IMR-90 (cell line): Measurements from ENCODE around the gene P2RY2. TPM values are rescaled to one million over a fixed set of nuclear protein-coding genes. Genes with fewer than 3 reads are reported as not detected.

Experiments used
- ATAC-seq: fragments of 200-7000 bp; cut with Tn5 transposase; 2 replicates; pipeline ENCODE4 v1.9.1; 2020; ENCODE audit warnings: low read depth, mild to moderate bottlenecking, moderate library complexity
- BruUV-seq: library from RNA; stranded (reverse); fragments of 400-500 nt; replicated peaks from 2 replicates; lab custom pipeline; 2021; lab: Mats Ljungman, UMichigan
- CTCF ChIA-PET: fragments of 300-600 bp; formaldehyde crosslinking; extraction: SDS; loops from one replicate; lab custom pipeline; 2021; ENCODE audit warnings: antibody characterized with exemption; lab: Yijun Ruan, JAX
- POLR2A ChIA-PET: fragments of 300-600 bp; sonication (Branson Sonifier 250); formaldehyde crosslinking; loops from one replicate; lab custom pipeline; 2022; ENCODE audit warnings: antibody characterized with exemption; ENCODE audit not compliant: unreplicated experiment; lab: Charles Lee
- DNase-seq: peaks from one replicate; pipeline ENCODE4 v3.0.0; 2013
- H2AFZ ChIP-seq: replicated peaks from 2 replicates; pipeline ENCODE3; 2013; ENCODE audit warnings: low read length, mild to moderate bottlenecking; ENCODE audit not compliant: poor library complexity
- H2AK5ac ChIP-seq: 2 replicates; pipeline ENCODE4 v1.6.1; 2013; ENCODE audit warnings: low read depth, low read length, inconsistent platforms
- H2AK9ac ChIP-seq: replicated peaks from 2 replicates; pipeline ENCODE3; 2013; ENCODE audit warnings: mild to moderate bottlenecking, low read depth, low read length, moderate library complexity; ENCODE audit not compliant: poor library complexity
- H2BK120ac ChIP-seq: 2 replicates; pipeline ENCODE4 v1.6.1; 2013; ENCODE audit warnings: low read depth, low read length, inconsistent platforms
- H2BK15ac ChIP-seq: 3 replicates; pipeline ENCODE4 v1.6.1; 2013; ENCODE audit warnings: low read depth, low read length, inconsistent platforms
- H2BK20ac ChIP-seq: 2 replicates; pipeline ENCODE4 v1.6.1; 2013; ENCODE audit warnings: low read depth, mild to moderate bottlenecking, inconsistent platforms, low read length, moderate library complexity
- H2BK5ac ChIP-seq: 2 replicates; pipeline ENCODE4 v1.6.1; 2013; ENCODE audit warnings: mild to moderate bottlenecking, low read depth, low read length, inconsistent platforms; ENCODE audit not compliant: poor library complexity, severe bottlenecking
- H3K14ac ChIP-seq: replicated peaks from 2 replicates; pipeline ENCODE4 v1.6.1; 2013; ENCODE audit warnings: low read depth, low read length, inconsistent platforms
- H3K18ac ChIP-seq: 2 replicates; pipeline ENCODE4 v1.6.1; 2013; ENCODE audit warnings: low read depth, low read length, control low read depth
- H3K23ac ChIP-seq: 2 replicates; pipeline ENCODE4 v1.6.1; 2013; ENCODE audit warnings: low read depth, low read length, inconsistent platforms
- H3K27ac ChIP-seq: 2 replicates; pipeline ENCODE4 v1.5.1; 2013; ENCODE audit warnings: mild to moderate bottlenecking, control low read depth, low read length; ENCODE audit not compliant: insufficient read depth
- H3K27me3 ChIP-seq: 2 replicates; pipeline ENCODE4 v1.6.1; 2013; ENCODE audit warnings: low read length; ENCODE audit not compliant: control insufficient read depth, insufficient read depth
- H3K36me3 ChIP-seq: 2 replicates; pipeline ENCODE4 v1.6.1; 2013; ENCODE audit warnings: low read length, mixed read lengths; ENCODE audit not compliant: control insufficient read depth, insufficient read depth
- H3K4ac ChIP-seq: 2 replicates; pipeline ENCODE4 v1.6.1; 2013; ENCODE audit warnings: low read depth, low read length, inconsistent platforms
- H3K4me1 ChIP-seq: 2 replicates; pipeline ENCODE4 v1.6.1; 2013; ENCODE audit warnings: low read length, mixed read lengths; ENCODE audit not compliant: control insufficient read depth, insufficient read depth
- H3K4me2 ChIP-seq: 2 replicates; pipeline ENCODE4 v1.6.1; 2013; ENCODE audit warnings: low read depth, mild to moderate bottlenecking, control low read depth, low read length, moderate library complexity
- H3K4me3 ChIP-seq: 2 replicates; pipeline ENCODE4 v1.5.1; 2013; ENCODE audit warnings: low read depth, mild to moderate bottlenecking, control low read depth, low read length, moderate library complexity; ENCODE audit not compliant: insufficient read depth
- H3K56ac ChIP-seq: 2 replicates; pipeline ENCODE4 v1.6.1; 2013; ENCODE audit warnings: low read length, inconsistent platforms; ENCODE audit not compliant: insufficient read depth; ENCODE audit errors: extremely low read depth
- H3K79me1 ChIP-seq, 2 experiments: 2 replicates each; pipeline ENCODE4 v1.6.1; 2013; ENCODE audit warnings: low read length in 2 of 2, inconsistent platforms in 1 of 2, low read depth in 1 of 2
- H3K9ac ChIP-seq: 2 replicates; pipeline ENCODE4 v1.6.1; 2013; ENCODE audit warnings: low read depth, low read length, control low read depth
- H3K9me1 ChIP-seq: 2 replicates; pipeline ENCODE4 v1.6.1; 2013; ENCODE audit warnings: low read length, inconsistent platforms; ENCODE audit not compliant: insufficient read depth
- H3K9me3 ChIP-seq: 2 replicates; pipeline ENCODE4 v1.6.1; 2013; ENCODE audit warnings: low read length; ENCODE audit not compliant: control insufficient read depth, insufficient read depth
- H4K20me1 ChIP-seq: 2 replicates; pipeline ENCODE4 v1.6.1; 2013; ENCODE audit warnings: low read length, inconsistent platforms; ENCODE audit not compliant: insufficient read depth
- H4K5ac ChIP-seq: 2 replicates; pipeline ENCODE4 v1.6.1; 2013; ENCODE audit warnings: mild to moderate bottlenecking, low read depth, low read length, control low read depth
- H4K8ac ChIP-seq, 2 experiments: 2 replicates each; pipeline ENCODE4 v1.6.1; 2013; ENCODE audit warnings: low read depth in 2 of 2, low read length in 2 of 2, control low read depth in 1 of 2, inconsistent platforms in 1 of 2
- H4K91ac ChIP-seq: 2 replicates; pipeline ENCODE4 v1.6.1; 2013; ENCODE audit warnings: low read depth, low read length, inconsistent platforms; ENCODE audit not compliant: insufficient read depth
- BHLHE40 ChIP-seq: fragments of 150-350 bp; IDR thresholded peaks from 2 replicates; pipeline ENCODE4 v1.6.1; 2016; ENCODE audit warnings: mild to moderate bottlenecking, low read depth, low read length
- CHD1 ChIP-seq: IDR thresholded peaks from 2 replicates; pipeline ENCODE4 v1.6.1; 2012; ENCODE audit warnings: low read depth, low read length, improper control_type of control experiment
- CTCF ChIP-seq: conservative IDR thresholded peaks from 2 replicates; pipeline ENCODE4 v1.5.1; 2012; ENCODE audit warnings: mild to moderate bottlenecking, low read depth, low read length, improper control_type of control experiment
- ELK1 ChIP-seq: fragments of 150-350 bp; IDR thresholded peaks from 2 replicates; pipeline ENCODE4 v1.6.1; 2016; ENCODE audit warnings: low read depth, mild to moderate bottlenecking, low read length, moderate library complexity, borderline replicate concordance
- FOS ChIP-seq: fragments of 150-350 bp; IDR thresholded peaks from 2 replicates; pipeline ENCODE4 v1.6.1; 2016; ENCODE audit warnings: low read depth, low read length
- MXI1 ChIP-seq: IDR thresholded peaks from 2 replicates; pipeline ENCODE4 v1.6.1; 2012; ENCODE audit warnings: low read depth, mild to moderate bottlenecking, low read length, moderate library complexity, borderline replicate concordance
- NFE2L2 ChIP-seq: fragments of 150-350 bp; IDR thresholded peaks from 2 replicates; pipeline ENCODE4 v1.6.1; 2016; ENCODE audit warnings: low read depth, mild to moderate bottlenecking, low read length
- POLR2A ChIP-seq: IDR thresholded peaks from 2 replicates; pipeline ENCODE4 v1.6.1; 2012; ENCODE audit warnings: mild to moderate bottlenecking, low read depth, low read length
- RCOR1 ChIP-seq: IDR thresholded peaks from 2 replicates; pipeline ENCODE4 v1.6.1; 2012; ENCODE audit warnings: mild to moderate bottlenecking, low read length, improper control_type of control experiment; ENCODE audit not compliant: insufficient replicate concordance
- RFX5 ChIP-seq: IDR thresholded peaks from 2 replicates; pipeline ENCODE4 v1.8.0; 2012; ENCODE audit warnings: low read depth, mild to moderate bottlenecking, low read length, moderate library complexity
- WGBS, 2 experiments: methylation state at CpG; one replicate each; pipeline versions ENCODE4 v1.1.5 to v1.1.7; 2013; ENCODE audit warnings: missing lambda C conversion rate in 2 of 2; ENCODE audit not compliant: insufficient read length in 1 of 2; ENCODE audit errors: extremely low coverage in 2 of 2; 5-methylcytosine and 5-hydroxymethylcytosine counted together
- dilution Hi-C: fragments of 300-500 bp; cut with HindIII; formaldehyde crosslinking; loops from one replicate; pipeline ENCODE4 v1.14.3; 2018; ENCODE audit warnings: low sequenced_read_pairs; ENCODE audit not compliant: unreplicated experiment
- in situ Hi-C: fragments of 300-500 bp; cut with MboI; formaldehyde crosslinking; loops from 3 replicates; pipeline ENCODE4 v1.14.3; 2019; ENCODE audit warnings: low sequenced_read_pairs, inconsistent platforms, mixed read lengths
- intact Hi-C: fragments of 100-400 bp; cut with micrococcal nuclease; formaldehyde crosslinking; loops from 2 replicates; pipeline ENCODE4 v1.10.0; 2022
- polyA plus RNA-seq, 3 experiments: library from polyadenylated mRNA; depleted of rRNA; stranded (reverse); fragments of >200 nt; gene quantifications; 2 replicates each; pipeline ENCODE4 v1.2.3, GENCODE V29; 2012; ENCODE audit warnings: low replicate concordance in 1 of 3
- total RNA-seq: library from RNA; depleted of rRNA; stranded (reverse); fragments of >200 nt; gene quantifications from 2 replicates; pipeline ENCODE4 v1.2.3, GENCODE V29; 2012

The P2RY2 gene
- total and polyA plus RNA-seq, 2 of the 4 experiments (the other 2 are of a cell fraction) = not detected

GRCh38 chr11:73191151-73191550, 26.9 kb upstream of the P2RY2 start:
- no peaks in the 10 kb centered on the region for H3K36me3 ChIP-seq
- no peak overlapping the region for H2AK9ac ChIP-seq
- no peaks in the 10 kb centered on the region for H3K79me1 ChIP-seq
- H3K4me2 ChIP-seq = no peak overlapping the region
- H2BK5ac ChIP-seq = no peak overlapping the region
- peaks cover 3% of the 10 kb centered on the region for H3K4me1 ChIP-seq
- POLR2A ChIA-PET = no interaction called here
- no peak overlapping the region for H2BK15ac ChIP-seq
- peaks cover 7% of the 10 kb centered on the region; the same call in 1 of the 2 replicates for H3K27me3 ChIP-seq
- H3K4ac ChIP-seq = no peak overlapping the region
- H3K18ac ChIP-seq = no peak overlapping the region
- H3K27ac ChIP-seq = no peak overlapping the region
- peaks cover 5% of the 10 kb centered on the region for H3K9me1 ChIP-seq
- no peak for DNase-seq
- no peak overlapping the region for H2AK5ac ChIP-seq
- no peak overlapping the region for H3K23ac ChIP-seq
- no peak overlapping the region for H4K91ac ChIP-seq
- in situ Hi-C loops = no loop called here
- ATAC-seq = no peak
- no TSS peak for BruUV-seq
- no peak overlapping the region for H2BK120ac ChIP-seq
- no peak overlapping the region for H2BK20ac ChIP-seq
- H3K9ac ChIP-seq = no peak overlapping the region
- H2AFZ ChIP-seq = no peak overlapping the region
- intact Hi-C loops = no loop called here
- TF ChIP-seq FOS (no peak), RFX5 (no peak), NFE2L2 (no peak), BHLHE40 (no peak), POLR2A (no peak), MXI1 (no peak), CHD1 (no peak), ELK1 (no peak), CTCF (no peak), RCOR1 (no peak)
- no peak overlapping the region for H3K56ac ChIP-seq
- no peak overlapping the region for H3K4me3 ChIP-seq
- no peak overlapping the region for H4K5ac ChIP-seq
- H3K9me3 ChIP-seq = no peaks in the 10 kb centered on the region
- CTCF ChIA-PET = interaction anchor here (1.2 kb wide), 1 partner anchor 116 kb away, joined by 4 read pairs; no protein-coding TSS in a partner anchor
- H3K14ac ChIP-seq = no peak overlapping the region
- no CpG with 5 or more reads among the region's 6 CpGs for WGBS, 2 experiments
- no peak overlapping the region for H4K8ac ChIP-seq
- no peaks in the 10 kb centered on the region for H4K20me1 ChIP-seq
- dilution Hi-C loops = no loop called here
